Fibroblast of lung (primary cell): ENCODE measurements around the gene SEMA3E. TPM values are rescaled to one million over a fixed set of nuclear protein-coding genes. Genes with fewer than 3 reads are reported as not detected.

ENCODE experiments used
- DNase-seq, 2 donors: peaks; one replicate each; pipeline versions ENCODE4 v3.0.0 to v3.0.0-alpha.2; 2010; ENCODE audit warnings: low read depth in 2 of 2
- H2AFZ ChIP-seq: 2 replicates; pipeline ENCODE4 v1.5.1; 2012; ENCODE audit warnings: low read length, control low read depth, inconsistent platforms
- H3K27ac ChIP-seq: 2 replicates; pipeline ENCODE4 v1.5.1; 2011; ENCODE audit warnings: low read length, control low read depth; ENCODE audit not compliant: insufficient read depth
- H3K27me3 ChIP-seq: 2 replicates; pipeline ENCODE4 v1.5.1; 2011; ENCODE audit warnings: mild to moderate bottlenecking, low read length; ENCODE audit not compliant: control insufficient read depth, insufficient read depth
- H3K36me3 ChIP-seq: 2 replicates; pipeline ENCODE4 v1.5.1; 2011; ENCODE audit warnings: low read length; ENCODE audit not compliant: control insufficient read depth, insufficient read depth
- H3K4me1 ChIP-seq: 2 replicates; pipeline ENCODE4 v1.5.1; 2011; ENCODE audit warnings: low read length; ENCODE audit not compliant: control insufficient read depth, insufficient read depth; ENCODE audit errors: extremely low read depth
- H3K4me2 ChIP-seq: 2 replicates; pipeline ENCODE4 v1.5.1; 2011; ENCODE audit warnings: low read length, control low read depth; ENCODE audit not compliant: insufficient read depth; ENCODE audit errors: extremely low read depth
- H3K4me3 ChIP-seq, 4 experiments: fragments of 200-600 bp in 1 of 4; sonication (generic) in 1 of 4; replicated peaks in 1 of 4; 2 replicates each; pipeline ENCODE4 v1.5.1; 2011 to 2016; ENCODE audit warnings: low read length in 4 of 4, low read depth in 3 of 4, mild to moderate bottlenecking in 3 of 4, control low read depth in 2 of 4, inconsistent platforms in 1 of 4, mixed read lengths in 1 of 4; ENCODE audit not compliant: insufficient read depth in 1 of 4; ENCODE audit errors: control extremely low read depth in 1 of 4
- H3K79me2 ChIP-seq: 2 replicates; pipeline ENCODE4 v1.5.1; 2012; ENCODE audit warnings: mild to moderate bottlenecking, low read length, inconsistent platforms; ENCODE audit not compliant: control insufficient read depth, insufficient read depth
- H3K9ac ChIP-seq: 2 replicates; pipeline ENCODE4 v1.5.1; 2011; ENCODE audit warnings: mild to moderate bottlenecking, low read length, control low read depth; ENCODE audit not compliant: insufficient read depth
- H3K9me3 ChIP-seq: 2 replicates; pipeline ENCODE4 v1.5.1; 2012; ENCODE audit warnings: low read depth, low read length; ENCODE audit not compliant: control insufficient read depth, insufficient read depth
- H4K20me1 ChIP-seq: 2 replicates; pipeline ENCODE4 v1.5.1; 2011; ENCODE audit warnings: low read length; ENCODE audit not compliant: control insufficient read depth, insufficient read depth; ENCODE audit errors: extremely low read depth
- CTCF ChIP-seq, 2 donors: IDR thresholded peaks in 1 of 2; conservative IDR thresholded peaks in 1 of 2; 1 replicate in 1 of 2; 2 replicates in 1 of 2; pipeline ENCODE4 v1.5.1; 2011 to 2012; ENCODE audit warnings: low read length in 2 of 2, control low read depth in 1 of 2, inconsistent platforms in 1 of 2, low read depth in 1 of 2, mild to moderate bottlenecking in 1 of 2
- EZH2 ChIP-seq: IDR thresholded peaks from 2 replicates; pipeline ENCODE4 v1.5.1; 2012; ENCODE audit warnings: low read length, control low read depth, mild to moderate bottlenecking; ENCODE audit errors: missing control alignments
- polyA plus RNA-seq, 2 donors: library from polyadenylated mRNA; depleted of rRNA in 1 of 2; stranded (reverse) in 1 of 2; unstranded in 1 of 2; fragments of >200 nt; gene quantifications; 2 replicates each; pipeline ENCODE4 v1.2.1, GENCODE V29; 2011 to 2012; ENCODE audit warnings: missing spikeins in 1 of 2
- total RNA-seq: library from RNA; depleted of rRNA; stranded (reverse); fragments of >200 nt; gene quantifications from 2 replicates; pipeline ENCODE4 v1.2.1, GENCODE V29; 2014

The SEMA3E gene
- total and polyA plus RNA-seq, 2 donors (not counting 1 experiment from before 2014, with no cell fraction given) = 1.1 to 2.0 TPM

DNA sequence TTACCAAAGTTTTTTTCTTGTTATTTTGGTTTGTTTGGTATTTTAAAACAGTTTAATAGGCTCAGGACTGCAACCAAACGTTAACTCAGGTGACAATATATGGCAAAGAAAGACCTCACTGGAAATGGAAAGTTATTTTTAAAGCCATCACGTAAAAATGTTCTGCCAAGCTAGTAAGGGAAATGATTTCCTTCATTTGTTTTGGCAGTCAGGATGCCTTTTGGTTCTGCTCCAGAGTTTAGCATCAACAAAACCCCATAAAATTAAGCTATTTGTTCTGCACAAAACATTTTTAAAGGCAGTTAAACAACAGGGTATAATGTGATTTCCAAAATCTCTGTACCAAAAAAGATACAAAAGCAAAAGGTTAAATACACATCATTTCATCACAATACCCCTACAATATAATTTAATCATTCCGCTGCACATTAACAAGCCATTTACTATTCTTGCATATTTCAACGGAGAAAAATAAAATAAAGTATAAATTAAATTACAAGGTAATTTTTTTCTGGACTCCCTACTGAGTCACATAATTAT is 172.4 kb downstream of the SEMA3E start:
- no peak for DNase-seq
- Histone ChIP-seq H3K4me2 (no peak overlapping the region), H3K9me3 (no peaks in the 10 kb centered on the region), H3K9ac (no peak overlapping the region), H3K79me2 (no peaks in the 10 kb centered on the region), H3K36me3 (no peaks in the 10 kb centered on the region), H2AFZ (no peak overlapping the region), H3K4me1 (no peaks in the 10 kb centered on the region), H4K20me1 (no peaks in the 10 kb centered on the region), H3K4me3 (no peak overlapping the region), H3K27ac (no peak overlapping the region), H3K27me3 (no peaks in the 10 kb centered on the region)
- TF ChIP-seq EZH2 (no peak), CTCF (conservative IDR thresholded peaks at IDR 0.05 in 1 of 2, IDR thresholded peaks at IDR 0.05 in 1 of 2; ENCODE audit: low read depth in 1 of 2, low read length in 2 of 2) (no peak)

- Histone ChIP-seq H3K9me3 (no peaks in the 10 kb centered on the region), H4K20me1 (no peaks in the 10 kb centered on the region), H3K27me3 (no peaks in the 10 kb centered on the region), H2AFZ (no peak overlapping the region), H3K4me3 (no peak overlapping the region), H3K9ac (no peak overlapping the region), H3K36me3 (no peaks in the 10 kb centered on the region), H3K4me2 (no peak overlapping the region), H3K27ac (no peak overlapping the region), H3K4me1 (no peaks in the 10 kb centered on the region), H3K79me2 (no peaks in the 10 kb centered on the region)
- DNase-seq = no peak
- TF ChIP-seq EZH2 (no peak), CTCF (conservative IDR thresholded peaks at IDR 0.05 in 1 of 2, IDR thresholded peaks at IDR 0.05 in 1 of 2; ENCODE audit: low read depth in 1 of 2, low read length in 2 of 2) (no peak)
These were observed 173.5 kb downstream of the SEMA3E start for GRCh38 chr7:83475420-83475819.

- Histone ChIP-seq H3K4me3 (no peak overlapping the region), H3K9ac (no peak overlapping the region), H3K27ac (no peak overlapping the region), H3K27me3 (no peaks in the 10 kb centered on the region), H3K79me2 (no peaks in the 10 kb centered on the region), H3K4me1 (no peaks in the 10 kb centered on the region), H2AFZ (no peak overlapping the region), H4K20me1 (no peaks in the 10 kb centered on the region), H3K4me2 (no peak overlapping the region), H3K36me3 (no peaks in the 10 kb centered on the region), H3K9me3 (no peaks in the 10 kb centered on the region)
- TF ChIP-seq EZH2 (no peak), CTCF (conservative IDR thresholded peaks at IDR 0.05 in 1 of 2, IDR thresholded peaks at IDR 0.05 in 1 of 2; ENCODE audit: low read depth in 1 of 2, low read length in 2 of 2) (no peak)
- DNase-seq = no peak
These were observed 176.6 kb downstream of the SEMA3E start for GRCh38 chr7:83472376-83472775.
